Suprapubic skin (tissue), 4 donors: Measurements from ENCODE around the gene CYB5R2. TPM values are rescaled to one million over a fixed set of nuclear protein-coding genes. Genes with fewer than 3 reads are reported as not detected.

Experiments used
- DNase-seq, 2 donors: peaks; one replicate each; pipeline ENCODE4 v3.0.0-alpha.2; 2019; ENCODE audit warnings: low spot score in 2 of 2
- H3K27ac ChIP-seq: fragments of 200-600 bp; sonication (generic); one replicate; pipeline ENCODE4 v1.5.1; 2019
- H3K27me3 ChIP-seq: fragments of 200-600 bp; sonication (generic); one replicate; pipeline ENCODE4 v1.5.1; 2019
- H3K36me3 ChIP-seq: fragments of 200-600 bp; sonication (generic); one replicate; pipeline ENCODE4 v1.5.1; 2019
- H3K4me1 ChIP-seq: fragments of 200-600 bp; sonication (generic); one replicate; pipeline ENCODE4 v1.5.1; 2019
- H3K4me3 ChIP-seq: fragments of 200-600 bp; sonication (generic); one replicate; pipeline ENCODE4 v1.5.1; 2019; ENCODE audit warnings: mild to moderate bottlenecking
- H3K9me3 ChIP-seq: fragments of 200-600 bp; sonication (generic); one replicate; pipeline ENCODE4 v1.5.1; 2019
- EP300 ChIP-seq: sonication (generic); formaldehyde crosslinking; IDR thresholded peaks from one replicate; pipeline ENCODE4 v1.6.1; 2017; ENCODE audit warnings: antibody characterized with exemption
- POLR2A ChIP-seq, 2 donors: fragments of 450-650 bp; IDR thresholded peaks; one replicate each; pipeline ENCODE4 v1.6.1; 2017; ENCODE audit warnings: antibody characterized with exemption in 2 of 2, mild to moderate bottlenecking in 2 of 2, moderate library complexity in 2 of 2
- POLR2AphosphoS5 ChIP-seq, 3 donors: sonication (generic); formaldehyde crosslinking; IDR thresholded peaks; one replicate each; pipeline ENCODE4 v1.6.1; 2017; ENCODE audit warnings: antibody characterized with exemption in 3 of 3
- WGBS: methylation state at CpG from one replicate; pipeline ENCODE4 v1.1.5; 2018; 5-methylcytosine and 5-hydroxymethylcytosine counted together
- total RNA-seq, 4 donors: library from RNA; depleted of rRNA; stranded (reverse); fragments of >200 nt; gene quantifications; one replicate each; pipeline ENCODE4 v1.1.0, GENCODE V29; 2016
- TF ChIP-seq, protein P1 (sequence below), 2 donors: fragments of 200-600 bp in 1 of 2; fragments of 450-650 bp in 1 of 2; sonication (generic) in 1 of 2; IDR thresholded peaks; one replicate each; pipeline ENCODE4 v1.5.1; 2016 to 2019; ENCODE audit warnings: antibody characterized with exemption in 2 of 2, mild to moderate bottlenecking in 1 of 2, moderate library complexity in 1 of 2

The CYB5R2 gene
- total RNA-seq, 4 donors from 2014 or later, result 30.7 to 78.4 (median 53.9) TPM

DNA sequence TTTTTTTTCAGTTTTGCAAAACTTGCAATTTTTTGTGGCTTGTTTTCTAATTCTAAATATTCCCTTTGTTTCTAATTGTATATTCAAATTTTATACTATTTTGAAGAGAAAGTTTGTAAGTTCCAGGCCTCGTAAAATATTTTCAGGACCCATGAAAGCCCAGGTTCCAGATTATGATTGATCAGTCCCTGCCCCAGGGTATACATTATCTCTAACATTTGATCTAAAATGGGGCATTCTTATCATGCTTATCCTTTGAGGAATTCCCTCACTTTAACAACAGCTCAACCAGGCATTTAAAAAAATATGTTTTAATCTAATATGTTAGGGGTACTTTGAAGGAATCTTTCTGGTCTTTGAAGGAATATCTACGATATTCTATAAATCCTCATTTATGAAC, 26.4 kb downstream of the CYB5R2 start:
- peaks cover 3% of the 10 kb centered on the region for H3K4me1 ChIP-seq
- peaks cover 66% of the 10 kb centered on the region for H3K36me3 ChIP-seq
- WGBS, result 91% methylated on average over 2 of the region's 2 CpGs
- no peaks in the 10 kb centered on the region for H3K27me3 ChIP-seq
- no peaks in the 10 kb centered on the region for H3K9me3 ChIP-seq
- no peak overlapping the region for H3K4me3 ChIP-seq
- no peak for DNase-seq
- H3K27ac ChIP-seq, result no peak overlapping the region
- TF ChIP-seq POLR2A (IDR thresholded peaks at IDR 0.05) (no peak), POLR2AphosphoS5 (IDR thresholded peaks at IDR 0.05) (no peak), EP300 (no peak)
- TF ChIP-seq, protein P1, sequence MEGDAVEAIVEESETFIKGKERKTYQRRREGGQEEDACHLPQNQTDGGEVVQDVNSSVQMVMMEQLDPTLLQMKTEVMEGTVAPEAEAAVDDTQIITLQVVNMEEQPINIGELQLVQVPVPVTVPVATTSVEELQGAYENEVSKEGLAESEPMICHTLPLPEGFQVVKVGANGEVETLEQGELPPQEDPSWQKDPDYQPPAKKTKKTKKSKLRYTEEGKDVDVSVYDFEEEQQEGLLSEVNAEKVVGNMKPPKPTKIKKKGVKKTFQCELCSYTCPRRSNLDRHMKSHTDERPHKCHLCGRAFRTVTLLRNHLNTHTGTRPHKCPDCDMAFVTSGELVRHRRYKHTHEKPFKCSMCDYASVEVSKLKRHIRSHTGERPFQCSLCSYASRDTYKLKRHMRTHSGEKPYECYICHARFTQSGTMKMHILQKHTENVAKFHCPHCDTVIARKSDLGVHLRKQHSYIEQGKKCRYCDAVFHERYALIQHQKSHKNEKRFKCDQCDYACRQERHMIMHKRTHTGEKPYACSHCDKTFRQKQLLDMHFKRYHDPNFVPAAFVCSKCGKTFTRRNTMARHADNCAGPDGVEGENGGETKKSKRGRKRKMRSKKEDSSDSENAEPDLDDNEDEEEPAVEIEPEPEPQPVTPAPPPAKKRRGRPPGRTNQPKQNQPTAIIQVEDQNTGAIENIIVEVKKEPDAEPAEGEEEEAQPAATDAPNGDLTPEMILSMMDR (IDR thresholded peaks at IDR 0.05), result no peak

DNA sequence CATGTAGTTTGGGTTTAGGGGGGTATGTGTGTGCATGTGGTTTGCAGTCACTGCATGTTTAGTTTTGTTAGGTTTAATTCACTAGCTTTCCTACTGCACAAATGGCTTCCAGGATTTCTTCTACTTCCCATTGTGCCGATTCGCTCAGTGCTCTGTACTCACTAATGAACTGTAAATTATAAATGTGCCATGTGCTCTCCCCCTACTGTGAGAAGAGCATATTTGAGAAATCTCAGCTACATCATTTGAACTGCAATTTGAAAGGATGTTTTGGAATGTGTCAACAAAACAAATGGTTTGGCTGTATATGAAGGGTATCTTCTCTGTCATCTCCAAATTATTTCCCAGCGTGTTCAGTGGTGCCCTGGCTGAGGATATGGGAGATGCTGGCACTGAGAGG, 28.1 kb downstream of the CYB5R2 start:
- Histone ChIP-seq H3K27ac (no peak overlapping the region), H3K36me3 (peaks cover 66% of the 10 kb centered on the region), H3K9me3 (no peaks in the 10 kb centered on the region), H3K4me3 (no peak overlapping the region), H3K27me3 (no peaks in the 10 kb centered on the region), H3K4me1 (peaks cover 3% of the 10 kb centered on the region)
- no peak for DNase-seq
- WGBS, result 80% methylated on average over 3 of the region's 3 CpGs
- no peak for TF ChIP-seq EP300

DNA sequence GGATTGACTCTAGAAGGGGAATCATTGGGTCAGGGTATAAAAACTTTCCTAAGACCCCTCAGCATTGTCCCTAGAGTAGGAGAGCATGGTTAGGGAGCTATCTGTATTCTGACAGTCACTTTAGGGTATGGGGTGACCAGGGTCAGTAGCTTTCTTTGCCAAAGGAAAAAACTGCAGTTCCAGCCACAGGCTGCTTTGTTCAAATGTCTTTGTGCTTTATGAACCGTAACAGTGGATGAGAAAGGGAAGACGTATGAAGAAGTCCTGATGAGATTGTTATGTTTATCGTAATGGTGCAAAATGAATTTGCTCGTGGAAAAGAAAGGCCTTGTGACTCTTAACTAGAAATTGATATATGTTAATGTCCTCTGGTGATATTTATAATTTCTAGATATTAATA, 30.0 kb downstream of the CYB5R2 start:
- DNase-seq, result no peak
- Histone ChIP-seq H3K36me3 (peaks cover 50% of the 10 kb centered on the region), H3K27me3 (no peaks in the 10 kb centered on the region), H3K9me3 (no peaks in the 10 kb centered on the region), H3K4me1 (peaks cover 21% of the 10 kb centered on the region), H3K4me3 (no peak overlapping the region), H3K27ac (no peak overlapping the region)
- TF ChIP-seq POLR2A (IDR thresholded peaks at IDR 0.05) (no peak), EP300 (no peak), POLR2AphosphoS5 (IDR thresholded peaks at IDR 0.05) (no peak)
- WGBS, result 87% methylated on average over 4 of the region's 4 CpGs

DNA sequence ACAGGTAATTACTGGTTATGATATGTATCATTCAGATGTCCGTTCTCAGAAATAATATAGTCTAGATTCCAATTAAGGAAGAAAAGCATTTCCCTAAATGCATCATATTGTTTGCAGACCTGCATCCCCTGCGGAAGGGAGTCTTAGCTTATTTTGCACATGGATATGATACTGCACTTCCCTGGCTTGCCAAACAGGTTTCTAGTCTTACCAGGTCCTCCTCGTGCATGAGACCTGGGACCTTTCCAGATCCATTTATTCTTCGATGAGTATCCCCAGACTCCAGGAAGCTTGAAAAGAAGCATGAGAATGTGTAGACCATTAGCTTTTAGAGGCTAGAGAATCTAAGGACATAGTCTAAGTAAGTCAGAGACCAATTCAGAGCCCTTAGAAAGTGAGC, 30.6 kb downstream of the CYB5R2 start:
- 31% methylated on average over 4 of the region's 4 CpGs for WGBS
- H3K4me1 ChIP-seq, result peaks cover 27% of the 10 kb centered on the region
- no peaks in the 10 kb centered on the region for H3K27me3 ChIP-seq
- DNase-seq, result no peak
- TF ChIP-seq, protein P1 (IDR thresholded peaks at IDR 0.05), result no peak
- no peak for TF ChIP-seq POLR2A (IDR thresholded peaks at IDR 0.05)
- TF ChIP-seq EP300, result no peak
- no peak for TF ChIP-seq POLR2AphosphoS5 (IDR thresholded peaks at IDR 0.05)
- H3K27ac ChIP-seq, result no peak overlapping the region
- H3K4me3 ChIP-seq, result no peak overlapping the region
- no peaks in the 10 kb centered on the region for H3K9me3 ChIP-seq
- peaks cover 50% of the 10 kb centered on the region for H3K36me3 ChIP-seq

DNA sequence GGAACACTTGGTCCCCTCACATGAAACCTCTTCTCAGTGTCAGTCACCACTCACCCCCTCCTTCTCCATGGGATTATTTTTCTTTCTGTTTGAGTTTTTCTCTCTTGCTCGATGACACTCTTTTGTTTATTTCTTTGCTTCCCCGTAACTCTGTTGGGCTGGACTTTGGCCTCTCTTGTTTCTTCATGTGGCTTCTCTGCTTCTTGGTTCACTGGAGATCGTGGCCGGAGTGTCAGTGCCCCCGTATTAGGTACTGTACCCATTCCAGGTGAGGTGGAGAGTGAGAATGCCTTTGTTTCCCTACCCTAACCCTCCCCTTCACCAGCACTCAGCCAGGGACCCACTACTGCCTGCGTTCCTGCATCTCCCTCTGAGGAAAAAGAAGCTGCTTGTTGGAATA, 32.5 kb downstream of the CYB5R2 start:
- WGBS, result 94% methylated on average over 6 of the region's 6 CpGs
- Histone ChIP-seq H3K27ac (no peak overlapping the region), H3K9me3 (no peaks in the 10 kb centered on the region), H3K4me3 (no peak overlapping the region), H3K27me3 (no peaks in the 10 kb centered on the region), H3K4me1 (peaks cover 35% of the 10 kb centered on the region), H3K36me3 (peaks cover 54% of the 10 kb centered on the region)
- no peak for TF ChIP-seq POLR2AphosphoS5 (IDR thresholded peaks at IDR 0.05)
- TF ChIP-seq, protein P1 (IDR thresholded peaks at IDR 0.05), result no peak
- no peak for TF ChIP-seq EP300
- TF ChIP-seq POLR2A (IDR thresholded peaks at IDR 0.05), result no peak
- DNase-seq, result no peak

DNA sequence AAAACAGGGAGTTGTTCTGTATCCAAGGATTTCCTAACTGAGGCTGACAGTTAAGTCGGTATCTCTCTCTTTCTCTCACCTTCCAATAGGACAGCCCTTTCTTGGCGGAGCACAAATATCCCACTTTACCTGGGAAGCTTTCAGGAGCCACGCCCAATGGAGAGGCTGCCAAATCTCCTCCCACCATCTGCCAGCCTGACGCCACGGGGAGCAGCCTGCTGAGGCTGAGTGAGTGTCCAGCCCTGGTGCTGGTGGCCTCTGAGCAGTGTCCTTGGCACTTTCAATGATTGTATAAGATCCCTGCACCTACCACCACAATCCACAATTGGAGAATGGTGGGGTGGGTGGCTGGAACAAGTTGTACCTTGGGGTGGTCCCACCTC, 33.7 kb downstream of the CYB5R2 start:
- Histone ChIP-seq H3K27ac (no peak overlapping the region), H3K4me3 (no peak overlapping the region), H3K36me3 (peaks cover 66% of the 10 kb centered on the region), H3K27me3 (no peaks in the 10 kb centered on the region), H3K9me3 (no peaks in the 10 kb centered on the region), H3K4me1 (peaks cover 35% of the 10 kb centered on the region)
- no peak for DNase-seq
- TF ChIP-seq, protein P1 (IDR thresholded peaks at IDR 0.05), result no peak
- TF ChIP-seq POLR2AphosphoS5 (IDR thresholded peaks at IDR 0.05) (no peak), EP300 (no peak), POLR2A (IDR thresholded peaks at IDR 0.05) (no peak)
- WGBS, result 43% methylated on average over 5 of the region's 5 CpGs
